Ecto neural progenitor cell (in vitro differentiated cells): ENCODE results near the gene CFAP61.
"Not testable (repeated sequence)": the region's sequence is repeated elsewhere in the genome, so short reads cannot be mapped to it uniquely, and the experiment has no call there.

Experiments
- DNase-seq: peaks from one replicate; pipeline ENCODE4 v3.0.0-alpha.2; 2018; ENCODE audit warnings: low spot score

CFAP61 gene

GRCh38 chr20:20089939-20090338 lies 37.6 kb downstream of the CFAP61 start:
- no peak for DNase-seq

GRCh38 chr20:20092827-20093226 lies 40.5 kb downstream of the CFAP61 start:
- DNase-seq, result no peak

- no peak for DNase-seq
These were observed 42.1 kb downstream of the CFAP61 start for GRCh38 chr20:20094410-20094809.

- DNase-seq, result no peak
These were observed 43.0 kb downstream of the CFAP61 start for GRCh38 chr20:20095114-20095872.

GRCh38 chr20:20096421-20096820 lies 44.1 kb downstream of the CFAP61 start:
- DNase-seq, result no peak

- no peak for DNase-seq
These were observed 48.5 kb downstream of the CFAP61 start for GRCh38 chr20:20100881-20101280.

GRCh38 chr20:20102163-20102562 lies 49.8 kb downstream of the CFAP61 start:
- DNase-seq, result no peak

- no peak for DNase-seq
These were observed 50.5 kb downstream of the CFAP61 start for GRCh38 chr20:20102716-20103258.

GRCh38 chr20:20103486-20103885 lies 51.2 kb downstream of the CFAP61 start:
- DNase-seq, result no peak

- DNase-seq, result not testable (repeated sequence)
These were observed 70.9 kb downstream of the CFAP61 start for GRCh38 chr20:20123187-20123586.

GRCh38 chr20:20130399-20130798 lies 78.1 kb downstream of the CFAP61 start:
- DNase-seq, result no peak

- no peak for DNase-seq
These were observed 82.7 kb downstream of the CFAP61 start for GRCh38 chr20:20134941-20135575.

- DNase-seq, result no peak
These were observed 84.0 kb downstream of the CFAP61 start for GRCh38 chr20:20136313-20136712.

GRCh38 chr20:20137851-20138250 lies 85.5 kb downstream of the CFAP61 start:
- DNase-seq, result no peak

- DNase-seq, result no peak
These were observed 86.2 kb downstream of the CFAP61 start for GRCh38 chr20:20138301-20139064.

- DNase-seq, result no peak
These were observed 87.1 kb downstream of the CFAP61 start for GRCh38 chr20:20139403-20139802.

- DNase-seq, result no peak
These were observed 90.8 kb downstream of the CFAP61 start for GRCh38 chr20:20143165-20143564.

- DNase-seq, result no peak
These were observed 91.3 kb downstream of the CFAP61 start for GRCh38 chr20:20143646-20144045.

GRCh38 chr20:20148779-20149178 lies 96.4 kb downstream of the CFAP61 start:
- no peak for DNase-seq

- no peak for DNase-seq
These were observed 97.9 kb downstream of the CFAP61 start for GRCh38 chr20:20150241-20150640.

GRCh38 chr20:20160520-20160919 lies 108.2 kb downstream of the CFAP61 start:
- DNase-seq, result no peak

- no peak for DNase-seq
These were observed 109.3 kb downstream of the CFAP61 start for GRCh38 chr20:20161611-20162010.

- DNase-seq, result no peak
These were observed 115.4 kb downstream of the CFAP61 start for GRCh38 chr20:20167698-20168097.
